Caco-2 (cell line): ENCODE results near the gene HMG20A. TPM values are rescaled to one million over a fixed set of nuclear protein-coding genes. Genes with fewer than 3 reads are reported as not detected.

Experiments used
- BruUV-seq: library from RNA; stranded (reverse); fragments of 400-500 nt; replicated peaks from 2 replicates; lab custom pipeline; 2021; lab: Mats Ljungman, UMichigan
- CTCF ChIA-PET: fragments of 300-600 bp; sonication (Branson Sonifier 250); formaldehyde crosslinking; loops from one replicate; lab custom pipeline; 2022; ENCODE audit warnings: antibody characterized with exemption; lab: Charles Lee
- POLR2A ChIA-PET: fragments of 300-600 bp; sonication (Branson Sonifier 250); formaldehyde crosslinking; loops from one replicate; lab custom pipeline; 2022; ENCODE audit warnings: antibody characterized with exemption; lab: Charles Lee
- DNase-seq, 2 experiments: peaks; one replicate each; pipeline versions ENCODE4 v3.0.0 to v3.0.0-alpha.2; 2020 to 2022
- H3K27me3 ChIP-seq: replicated peaks from 2 replicates; pipeline ENCODE4 v1.6.0; 2011; ENCODE audit warnings: low read length; ENCODE audit not compliant: control insufficient read depth, insufficient read depth
- H3K36me3 ChIP-seq: 2 replicates; pipeline ENCODE4 v1.5.1; 2011; ENCODE audit warnings: low read length; ENCODE audit not compliant: control insufficient read depth, insufficient read depth
- H3K4me1 ChIP-seq: fragments of 250-450 bp; sonication (Bioruptor Pico); 2 replicates; pipeline ENCODE4 v1.5.1; 2020; ENCODE audit warnings: mild to moderate bottlenecking
- H3K4me3 ChIP-seq: 2 replicates; pipeline ENCODE4 v1.5.1; 2011; ENCODE audit warnings: low read depth, mild to moderate bottlenecking, control low read depth, low read length
- H3K9me3 ChIP-seq: fragments of 250-450 bp; sonication (Bioruptor Pico); 2 replicates; pipeline ENCODE4 v1.5.1; 2020; ENCODE audit warnings: mild to moderate bottlenecking, moderate library complexity
- H3K27ac Mint-ChIP-seq: one replicate; pipeline ENCODE4 v1.8.0; 2022; ENCODE audit warnings: mixed read lengths; ENCODE audit not compliant: unreplicated experiment
- H3K27me3 Mint-ChIP-seq: one replicate; pipeline ENCODE4 v1.8.0; 2022; ENCODE audit warnings: mixed read lengths; ENCODE audit not compliant: insufficient read depth, unreplicated experiment
- H3K36me3 Mint-ChIP-seq: one replicate; pipeline ENCODE4 v1.8.0; 2022; ENCODE audit warnings: mild to moderate bottlenecking, mixed read lengths; ENCODE audit not compliant: insufficient read depth, unreplicated experiment
- H3K4me1 Mint-ChIP-seq: one replicate; pipeline ENCODE4 v1.8.0; 2022; ENCODE audit warnings: low read depth, mixed read lengths; ENCODE audit not compliant: unreplicated experiment
- H3K4me3 Mint-ChIP-seq: one replicate; pipeline ENCODE4 v1.8.0; 2022; ENCODE audit warnings: mild to moderate bottlenecking, moderate library complexity, mixed read lengths; ENCODE audit not compliant: unreplicated experiment
- H3K9me3 Mint-ChIP-seq: one replicate; pipeline ENCODE4 v1.8.0; 2022; ENCODE audit warnings: mixed read lengths; ENCODE audit not compliant: unreplicated experiment
- CTCF ChIP-seq, 2 experiments: fragments of 200-600 bp in 1 of 2; IDR thresholded peaks; 1 replicate in 1 of 2; 2 replicates in 1 of 2; pipeline versions ENCODE4 v1.5.1 to v1.8.0; 2011 to 2022; ENCODE audit warnings: antibody characterized with exemption in 1 of 2, control low read depth in 1 of 2, inconsistent platforms in 1 of 2, low read depth in 1 of 2, low read length in 1 of 2, mild to moderate bottlenecking in 1 of 2, moderate library complexity in 1 of 2; ENCODE audit not compliant: insufficient read depth in 1 of 2, severe bottlenecking in 1 of 2, unreplicated experiment in 1 of 2
- intact Hi-C: fragments of 100-400 bp; cut with micrococcal nuclease; formaldehyde crosslinking; loops from one replicate; pipeline ENCODE4 v1.10.0; 2022; ENCODE audit not compliant: unreplicated experiment
- total RNA-seq: library from RNA; stranded (reverse); gene quantifications from 2 replicates; pipeline ENCODE4 v1.2.3, GENCODE V29; 2022

The HMG20A gene
- total RNA-seq, 1 experiment from 2014 or later, result 34.0 TPM

GRCh38 chr15:77430652-77431051, 10.0 kb downstream of the HMG20A start:
- POLR2A ChIA-PET, result no interaction called here
- no TSS peak for BruUV-seq
- intact Hi-C loops, result no loop called here
- no peak for TF ChIP-seq CTCF (IDR thresholded peaks at IDR 0.05; ENCODE audit: insufficient read depth in 1 of 2, low read depth in 1 of 2, low read length in 1 of 2, severe bottlenecking in 1 of 2, unreplicated experiment in 1 of 2)
- H3K36me3 Mint-ChIP-seq, result no peaks in the 10 kb centered on the region
- no peaks in the 10 kb centered on the region for H3K9me3 Mint-ChIP-seq
- CTCF ChIA-PET, result no interaction called here
- H3K36me3 ChIP-seq, result no peaks in the 10 kb centered on the region
- H3K4me1 ChIP-seq, result no peaks in the 10 kb centered on the region
- no peak overlapping the region for H3K4me3 Mint-ChIP-seq
- no peaks in the 10 kb centered on the region for H3K9me3 ChIP-seq
- H3K27ac Mint-ChIP-seq, result no peak overlapping the region
- no peaks in the 10 kb centered on the region for H3K27me3 ChIP-seq
- no peak for DNase-seq
- no peaks in the 10 kb centered on the region for H3K27me3 Mint-ChIP-seq
- no peak overlapping the region for H3K4me3 ChIP-seq
- no peaks in the 10 kb centered on the region for H3K4me1 Mint-ChIP-seq

GRCh38 chr15:77436822-77437221, 16.1 kb downstream of the HMG20A start:
- TF ChIP-seq CTCF (IDR thresholded peaks at IDR 0.05; ENCODE audit: insufficient read depth in 1 of 2, low read depth in 1 of 2, low read length in 1 of 2, severe bottlenecking in 1 of 2, unreplicated experiment in 1 of 2), result no peak
- POLR2A ChIA-PET, result no interaction called here
- no TSS peak for BruUV-seq
- intact Hi-C loops, result no loop called here
- H3K4me3 ChIP-seq, result no peak overlapping the region
- no peaks in the 10 kb centered on the region for H3K4me1 Mint-ChIP-seq
- H3K4me1 ChIP-seq, result no peaks in the 10 kb centered on the region
- no peaks in the 10 kb centered on the region for H3K36me3 Mint-ChIP-seq
- no peaks in the 10 kb centered on the region for H3K9me3 ChIP-seq
- no peaks in the 10 kb centered on the region for H3K27me3 Mint-ChIP-seq
- no peak overlapping the region for H3K27ac Mint-ChIP-seq
- H3K9me3 Mint-ChIP-seq, result no peaks in the 10 kb centered on the region
- H3K27me3 ChIP-seq, result no peaks in the 10 kb centered on the region
- CTCF ChIA-PET, result interaction anchor here (0.6 kb wide), 1 partner anchor 110 kb away, joined by 7 read pairs; no protein-coding TSS in a partner anchor
- no peak for DNase-seq
- no peak overlapping the region for H3K4me3 Mint-ChIP-seq
- no peaks in the 10 kb centered on the region for H3K36me3 ChIP-seq

- TF ChIP-seq CTCF (IDR thresholded peaks at IDR 0.05; ENCODE audit: insufficient read depth in 1 of 2, low read depth in 1 of 2, low read length in 1 of 2, severe bottlenecking in 1 of 2, unreplicated experiment in 1 of 2), result no peak
- Mint-ChIP-seq H3K4me1 (no peaks in the 10 kb centered on the region), H3K4me3 (no peak overlapping the region), H3K27me3 (no peaks in the 10 kb centered on the region), H3K27ac (no peak overlapping the region), H3K9me3 (no peaks in the 10 kb centered on the region), H3K36me3 (no peaks in the 10 kb centered on the region)
- intact Hi-C loops, result no loop called here
- Histone ChIP-seq H3K4me1 (no peaks in the 10 kb centered on the region), H3K27me3 (no peaks in the 10 kb centered on the region), H3K36me3 (no peaks in the 10 kb centered on the region), H3K4me3 (no peak overlapping the region), H3K9me3 (no peaks in the 10 kb centered on the region)
- BruUV-seq, result no TSS peak
- POLR2A ChIA-PET, result no interaction called here
- no peak for DNase-seq
- CTCF ChIA-PET, result interaction anchor here (0.6 kb wide), 1 partner anchor 110 kb away, joined by 7 read pairs; no protein-coding TSS in a partner anchor
Measured at GRCh38 chr15:77437264-77437663, 16.6 kb downstream of the HMG20A start.
